Endothelial cell of umbilical vein (primary cell): Measurements from ENCODE around the gene TBX15. TPM values are rescaled to one million over a fixed set of nuclear protein-coding genes. Genes with fewer than 3 reads are reported as not detected.

Experiments used
- BruUV-seq: library from RNA; stranded (reverse); fragments of 400-500 nt; replicated peaks from 2 replicates; lab custom pipeline; 2021; lab: Mats Ljungman, UMichigan
- CTCF ChIA-PET: fragments of 300-600, 350-600 bp; sonication (Branson Sonifier 250); formaldehyde crosslinking; loops from one replicate; lab custom pipeline; 2021; ENCODE audit warnings: antibody characterized with exemption, inconsistent platforms; lab: Charles Lee
- POLR2A ChIA-PET: fragments of 300-600, 350-600 bp; sonication (Branson Sonifier 250); formaldehyde crosslinking; loops from one replicate; lab custom pipeline; 2021; ENCODE audit warnings: antibody characterized with exemption, inconsistent platforms; lab: Charles Lee
- DNase-seq: peaks from one replicate; pipeline ENCODE4 v3.0.0-alpha.2; 2011; ENCODE audit warnings: low read depth, low spot score
- FAIRE-seq: peaks from 2 replicates; lab custom pipeline; 2011; peaks lifted over from hg19 to GRCh38; lab: Jason Lieb, UNC
- H2AFZ ChIP-seq: 2 replicates; pipeline ENCODE4 v1.6.0; 2012; ENCODE audit warnings: low read depth, low read length, control low read depth, inconsistent platforms
- H3K27ac ChIP-seq: 2 replicates; pipeline ENCODE4 v1.5.1; 2011; ENCODE audit warnings: low read depth, mild to moderate bottlenecking, control low read depth, low read length, moderate library complexity; ENCODE audit not compliant: insufficient read depth
- H3K27me3 ChIP-seq, 2 experiments: 2 replicates each; pipeline versions ENCODE4 v1.6.0 to v1.6.1; 2011; ENCODE audit warnings: low read length in 2 of 2, mixed read lengths in 1 of 2; ENCODE audit not compliant: control insufficient read depth in 2 of 2, insufficient read depth in 2 of 2
- H3K36me3 ChIP-seq, 2 experiments: 2 replicates in 1 of 2; 3 replicates in 1 of 2; pipeline ENCODE4 v1.5.1; 2011; ENCODE audit warnings: low read length in 2 of 2, mild to moderate bottlenecking in 1 of 2, moderate library complexity in 1 of 2; ENCODE audit not compliant: control insufficient read depth in 2 of 2, insufficient read depth in 2 of 2; ENCODE audit errors: extremely low read depth in 1 of 2
- H3K4me1 ChIP-seq: 3 replicates; pipeline ENCODE4 v1.5.1; 2011; ENCODE audit warnings: mild to moderate bottlenecking, low read length; ENCODE audit not compliant: control insufficient read depth, insufficient read depth; ENCODE audit errors: extremely low read depth
- H3K4me2 ChIP-seq: 2 replicates; pipeline ENCODE4 v1.6.1; 2011; ENCODE audit warnings: low read length, control low read depth, mixed read lengths; ENCODE audit not compliant: insufficient read depth
- H3K4me3 ChIP-seq, 3 experiments: fragments of 200-600 bp in 1 of 3; sonication (generic), shearing (Covaris generic) in 1 of 3; replicated peaks in 1 of 3; 2 replicates each; pipeline ENCODE4 v1.5.1; 2011 to 2016; ENCODE audit warnings: control low read depth in 3 of 3, low read length in 3 of 3, mild to moderate bottlenecking in 2 of 3, inconsistent platforms in 1 of 3, low read depth in 1 of 3, moderate library complexity in 1 of 3; ENCODE audit not compliant: insufficient read depth in 1 of 3
- H3K79me2 ChIP-seq: 2 replicates; pipeline ENCODE4 v1.6.0; 2012; ENCODE audit warnings: low read length, inconsistent platforms; ENCODE audit not compliant: control insufficient read depth, insufficient read depth
- H3K9ac ChIP-seq: replicated peaks from 2 replicates; pipeline ENCODE3; 2011; ENCODE audit warnings: low read length, control low read depth; ENCODE audit not compliant: insufficient read depth; ENCODE audit errors: extremely low read depth
- H3K9me1 ChIP-seq: replicated peaks from 3 replicates; pipeline ENCODE4 v1.6.0; 2011; ENCODE audit warnings: mild to moderate bottlenecking, low read length; ENCODE audit not compliant: control insufficient read depth, insufficient read depth; ENCODE audit errors: extremely low read depth
- H3K9me3 ChIP-seq: replicated peaks from 2 replicates; pipeline ENCODE4 v1.5.1; 2012; ENCODE audit warnings: low read length, inconsistent platforms; ENCODE audit not compliant: control insufficient read depth, insufficient read depth
- H4K20me1 ChIP-seq: replicated peaks from 2 replicates; pipeline ENCODE3; 2011; ENCODE audit warnings: mild to moderate bottlenecking, low read length; ENCODE audit not compliant: control insufficient read depth, insufficient read depth; ENCODE audit errors: extremely low read depth
- EZH2 ChIP-seq: IDR thresholded peaks from 2 replicates; pipeline ENCODE4 v1.6.1; 2012; ENCODE audit warnings: borderline replicate concordance, low read depth, mild to moderate bottlenecking, moderate library complexity, low read length, inconsistent platforms; ENCODE audit not compliant: severe bottlenecking
- JUN ChIP-seq: IDR thresholded peaks from 2 replicates; pipeline ENCODE4 v1.6.1; 2011; ENCODE audit warnings: borderline replicate concordance, low read depth; ENCODE audit not compliant: insufficient read length, insufficient read depth
- MYC ChIP-seq: IDR thresholded peaks from one replicate; pipeline ENCODE4 v1.6.1; 2011; ENCODE audit warnings: mild to moderate bottlenecking, low read depth, low read length
- dilution Hi-C: fragments of 300-500 bp; cut with MboI; formaldehyde crosslinking; loops from one replicate; pipeline ENCODE4 v1.15.0; 2019; ENCODE audit warnings: low sequenced_read_pairs; ENCODE audit not compliant: extremely low pct_ligation_motif_present
- intact Hi-C: fragments of 100-400 bp; cut with micrococcal nuclease; formaldehyde crosslinking; loops from one replicate; pipeline ENCODE4 v1.10.0; 2022
- polyA plus RNA-seq, 4 experiments: library from polyadenylated mRNA; depleted of rRNA in 3 of 4; stranded (reverse) in 3 of 4; unstranded in 1 of 4; fragments of >200 nt; gene quantifications; 2 replicates each; pipeline versions ENCODE4 v1.2.1 to v1.2.3, GENCODE V29; 2011 to 2012; ENCODE audit warnings: missing spikeins in 1 of 4
- total RNA-seq: library from RNA; stranded (reverse); gene quantifications from 2 replicates; pipeline ENCODE4 v1.2.3, GENCODE V29; 2021
- TF ChIP-seq, protein P1 (sequence below): IDR thresholded peaks from 2 replicates; pipeline ENCODE4 v1.6.1; 2011; ENCODE audit not compliant: insufficient read depth, insufficient read length

TBX15 gene
- total and polyA plus RNA-seq, 2 donors (not counting 3 experiments of a cell fraction or from before 2014, with no cell fraction given), result 0.01 TPM; not detected in 1

DNA sequence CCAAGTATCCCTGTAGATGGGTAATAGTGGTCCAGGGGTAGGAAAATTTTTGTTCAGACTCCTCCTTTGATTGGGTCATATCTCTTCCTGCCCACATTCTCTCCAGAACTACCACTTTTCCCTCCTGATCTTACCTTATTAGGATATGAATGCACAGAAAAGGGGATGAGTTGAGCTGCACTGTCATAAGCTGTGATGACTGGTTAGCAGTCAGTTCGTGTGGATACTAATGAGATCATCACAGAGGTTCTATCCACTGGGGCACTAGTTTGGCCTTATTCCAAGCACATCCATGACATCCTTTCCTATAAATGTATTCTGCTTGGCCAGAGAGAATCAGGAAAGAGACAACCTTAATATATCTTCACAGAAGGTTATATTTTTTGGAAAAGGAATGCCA, 22.1 kb upstream of the TBX15 start:
- Histone ChIP-seq H3K9me1 (no peaks in the 10 kb centered on the region), H3K27me3 (peaks cover 45 to 55% of the 10 kb centered on the region in 2 experiments), H3K27ac (no peak overlapping the region), H3K9ac (no peak overlapping the region), H2AFZ (no peak overlapping the region), H3K4me3 (no peak overlapping the region), H3K36me3 (no peaks in the 10 kb centered on the region), H3K9me3 (no peaks in the 10 kb centered on the region), H3K4me1 (peaks cover 10% of the 10 kb centered on the region), H3K79me2 (no peaks in the 10 kb centered on the region), H3K4me2 (no peak overlapping the region), H4K20me1 (no peaks in the 10 kb centered on the region)
- no TSS peak for BruUV-seq
- FAIRE-seq (no peak), DNase-seq (no peak)
- POLR2A ChIA-PET, result no interaction called here
- CTCF ChIA-PET, result interaction anchor here (1.4 to 2.7 kb wide), 2 partner anchors 14 to 859 kb away, joined by 4 to 69 read pairs; no protein-coding TSS in a partner anchor
- TF ChIP-seq EZH2, result peak; percentile 39
- TF ChIP-seq, protein P1, sequence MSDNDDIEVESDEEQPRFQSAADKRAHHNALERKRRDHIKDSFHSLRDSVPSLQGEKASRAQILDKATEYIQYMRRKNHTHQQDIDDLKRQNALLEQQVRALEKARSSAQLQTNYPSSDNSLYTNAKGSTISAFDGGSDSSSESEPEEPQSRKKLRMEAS, result no peak
- no peak for TF ChIP-seq JUN
- dilution Hi-C loops (no loop called here), intact Hi-C loops (no loop called here)

DNA sequence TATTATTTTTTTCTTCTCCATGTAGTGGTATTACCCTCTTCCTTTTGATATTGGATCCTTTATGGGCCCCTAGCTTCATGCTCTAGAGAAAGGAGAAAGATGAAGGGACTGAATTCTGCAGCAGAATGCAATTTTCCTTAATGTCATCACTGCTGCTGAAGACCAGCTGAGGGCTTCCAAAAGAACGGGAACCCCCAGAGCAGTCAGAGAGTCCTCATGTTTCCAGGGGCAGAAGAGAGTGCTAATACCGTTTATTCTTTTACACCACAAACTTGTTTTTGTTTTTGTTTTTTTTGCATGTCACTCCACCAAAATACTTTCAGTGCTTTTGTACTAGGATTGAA, 21.1 kb upstream of the TBX15 start:
- no peak for DNase-seq
- Histone ChIP-seq H3K79me2 (no peaks in the 10 kb centered on the region), H4K20me1 (no peaks in the 10 kb centered on the region), H3K4me2 (no peak overlapping the region), H3K36me3 (no peaks in the 10 kb centered on the region), H2AFZ (no peak overlapping the region), H3K9me1 (no peaks in the 10 kb centered on the region), H3K27ac (no peak overlapping the region), H3K4me3 (no peak overlapping the region), H3K9ac (no peak overlapping the region), H3K9me3 (no peaks in the 10 kb centered on the region), H3K4me1 (peaks cover 10% of the 10 kb centered on the region), H3K27me3 (peaks cover 54 to 64% of the 10 kb centered on the region in 2 experiments)
- dilution Hi-C loops, result no loop called here
- CTCF ChIA-PET, result interaction anchor here (0.6 to 2.7 kb wide), 27 partner anchors 9 to 1041 kb away, joined by 3 to 69 read pairs (median 5); no protein-coding TSS in a partner anchor
- POLR2A ChIA-PET, result no interaction called here
- intact Hi-C loops, result loop anchor here (5.0 to 10.0 kb wide), 2 partner anchors 268 to 934 kb away; no protein-coding TSS in a partner anchor
- no peak for TF ChIP-seq MYC
- no TSS peak for BruUV-seq
- no peak for FAIRE-seq
